HepG2 (cell line): ENCODE measurements around the gene GPC3.

Experiments used
- FOSL2 ChIP-seq: sonication (generic); formaldehyde crosslinking; IDR thresholded peaks from 2 replicates; pipeline ENCODE4 v1.4.0; 2020; ENCODE audit warnings: missing genetic modification reagents
- NFIC ChIP-seq: IDR thresholded peaks from 2 replicates; pipeline ENCODE4 v1.6.1; 2012; ENCODE audit warnings: mild to moderate bottlenecking, low read length, inconsistent platforms
- SIN3A ChIP-seq: IDR thresholded peaks from 2 replicates; pipeline ENCODE4 v1.6.1; 2011; ENCODE audit warnings: low read depth, mild to moderate bottlenecking, control low read depth, low read length, borderline replicate concordance
- ZFAT ChIP-seq: sonication (generic); formaldehyde crosslinking; conservative IDR thresholded peaks from 2 replicates; pipeline ENCODE4 v1.8.1; 2023; ENCODE audit warnings: missing genetic modification reagents, inconsistent platforms
- TF ChIP-seq, protein P1 (sequence below): sonication (generic); formaldehyde crosslinking; IDR thresholded peaks from 2 replicates; pipeline ENCODE4 v1.8.1; 2023; ENCODE audit warnings: missing genetic modification reagents, inconsistent platforms, borderline replicate concordance
- TF ChIP-seq, protein P2 (sequence below): sonication (generic); formaldehyde crosslinking; IDR thresholded peaks from 2 replicates; pipeline ENCODE4 v1.5.0; 2020; ENCODE audit warnings: mild to moderate bottlenecking, missing genetic modification reagents, moderate library complexity
- TF ChIP-seq, protein P3 (sequence below): sonication (generic); formaldehyde crosslinking; IDR thresholded peaks from 2 replicates; pipeline ENCODE4 v1.4.0; 2020; ENCODE audit warnings: mild to moderate bottlenecking, low read depth, missing genetic modification reagents
- TF ChIP-seq, protein P4 (sequence below): conservative IDR thresholded peaks from 2 replicates; pipeline ENCODE4 v1.6.1; 2018; ENCODE audit warnings: missing genetic modification reagents

DNA sequence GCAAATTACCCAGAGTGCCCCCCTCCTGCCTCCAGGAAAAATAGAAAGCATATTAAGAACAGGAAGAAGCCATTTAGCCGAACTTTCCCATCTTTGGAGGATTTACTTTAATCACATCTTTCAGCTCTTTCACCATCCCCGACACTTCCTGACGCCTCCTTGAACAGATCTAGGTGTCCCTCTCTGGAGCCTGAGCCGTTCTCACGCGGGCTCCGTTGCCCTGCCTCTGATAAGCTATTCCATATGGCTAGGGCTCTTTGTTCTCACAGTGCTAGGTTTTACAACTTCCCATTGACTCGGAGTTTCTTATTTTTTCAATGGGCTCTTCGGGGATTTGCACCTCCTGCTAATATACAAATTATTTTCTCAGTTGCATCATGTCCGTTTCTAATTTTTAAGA lies 488.0 kb downstream of the GPC3 start:
- no peak for TF ChIP-seq NFIC
- TF ChIP-seq, protein P1, sequence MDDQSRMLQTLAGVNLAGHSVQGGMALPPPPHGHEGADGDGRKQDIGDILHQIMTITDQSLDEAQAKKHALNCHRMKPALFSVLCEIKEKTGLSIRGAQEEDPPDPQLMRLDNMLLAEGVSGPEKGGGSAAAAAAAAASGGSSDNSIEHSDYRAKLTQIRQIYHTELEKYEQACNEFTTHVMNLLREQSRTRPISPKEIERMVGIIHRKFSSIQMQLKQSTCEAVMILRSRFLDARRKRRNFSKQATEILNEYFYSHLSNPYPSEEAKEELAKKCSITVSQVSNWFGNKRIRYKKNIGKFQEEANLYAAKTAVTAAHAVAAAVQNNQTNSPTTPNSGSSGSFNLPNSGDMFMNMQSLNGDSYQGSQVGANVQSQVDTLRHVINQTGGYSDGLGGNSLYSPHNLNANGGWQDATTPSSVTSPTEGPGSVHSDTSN (CRISPR knock-in tag), result no peak
- TF ChIP-seq ZFAT (CRISPR knock-in tag), result no peak
- TF ChIP-seq, protein P2, sequence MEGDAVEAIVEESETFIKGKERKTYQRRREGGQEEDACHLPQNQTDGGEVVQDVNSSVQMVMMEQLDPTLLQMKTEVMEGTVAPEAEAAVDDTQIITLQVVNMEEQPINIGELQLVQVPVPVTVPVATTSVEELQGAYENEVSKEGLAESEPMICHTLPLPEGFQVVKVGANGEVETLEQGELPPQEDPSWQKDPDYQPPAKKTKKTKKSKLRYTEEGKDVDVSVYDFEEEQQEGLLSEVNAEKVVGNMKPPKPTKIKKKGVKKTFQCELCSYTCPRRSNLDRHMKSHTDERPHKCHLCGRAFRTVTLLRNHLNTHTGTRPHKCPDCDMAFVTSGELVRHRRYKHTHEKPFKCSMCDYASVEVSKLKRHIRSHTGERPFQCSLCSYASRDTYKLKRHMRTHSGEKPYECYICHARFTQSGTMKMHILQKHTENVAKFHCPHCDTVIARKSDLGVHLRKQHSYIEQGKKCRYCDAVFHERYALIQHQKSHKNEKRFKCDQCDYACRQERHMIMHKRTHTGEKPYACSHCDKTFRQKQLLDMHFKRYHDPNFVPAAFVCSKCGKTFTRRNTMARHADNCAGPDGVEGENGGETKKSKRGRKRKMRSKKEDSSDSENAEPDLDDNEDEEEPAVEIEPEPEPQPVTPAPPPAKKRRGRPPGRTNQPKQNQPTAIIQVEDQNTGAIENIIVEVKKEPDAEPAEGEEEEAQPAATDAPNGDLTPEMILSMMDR (CRISPR knock-in tag), result no peak
- TF ChIP-seq FOSL2 (CRISPR knock-in tag), result no peak
- no peak for TF ChIP-seq SIN3A
- TF ChIP-seq, protein P3, sequence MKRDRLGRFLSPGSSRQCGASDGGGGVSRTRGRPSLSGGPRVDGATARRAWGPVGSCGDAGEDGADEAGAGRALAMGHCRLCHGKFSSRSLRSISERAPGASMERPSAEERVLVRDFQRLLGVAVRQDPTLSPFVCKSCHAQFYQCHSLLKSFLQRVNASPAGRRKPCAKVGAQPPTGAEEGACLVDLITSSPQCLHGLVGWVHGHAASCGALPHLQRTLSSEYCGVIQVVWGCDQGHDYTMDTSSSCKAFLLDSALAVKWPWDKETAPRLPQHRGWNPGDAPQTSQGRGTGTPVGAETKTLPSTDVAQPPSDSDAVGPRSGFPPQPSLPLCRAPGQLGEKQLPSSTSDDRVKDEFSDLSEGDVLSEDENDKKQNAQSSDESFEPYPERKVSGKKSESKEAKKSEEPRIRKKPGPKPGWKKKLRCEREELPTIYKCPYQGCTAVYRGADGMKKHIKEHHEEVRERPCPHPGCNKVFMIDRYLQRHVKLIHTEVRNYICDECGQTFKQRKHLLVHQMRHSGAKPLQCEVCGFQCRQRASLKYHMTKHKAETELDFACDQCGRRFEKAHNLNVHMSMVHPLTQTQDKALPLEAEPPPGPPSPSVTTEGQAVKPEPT (CRISPR knock-in tag), result no peak
- TF ChIP-seq, protein P4, sequence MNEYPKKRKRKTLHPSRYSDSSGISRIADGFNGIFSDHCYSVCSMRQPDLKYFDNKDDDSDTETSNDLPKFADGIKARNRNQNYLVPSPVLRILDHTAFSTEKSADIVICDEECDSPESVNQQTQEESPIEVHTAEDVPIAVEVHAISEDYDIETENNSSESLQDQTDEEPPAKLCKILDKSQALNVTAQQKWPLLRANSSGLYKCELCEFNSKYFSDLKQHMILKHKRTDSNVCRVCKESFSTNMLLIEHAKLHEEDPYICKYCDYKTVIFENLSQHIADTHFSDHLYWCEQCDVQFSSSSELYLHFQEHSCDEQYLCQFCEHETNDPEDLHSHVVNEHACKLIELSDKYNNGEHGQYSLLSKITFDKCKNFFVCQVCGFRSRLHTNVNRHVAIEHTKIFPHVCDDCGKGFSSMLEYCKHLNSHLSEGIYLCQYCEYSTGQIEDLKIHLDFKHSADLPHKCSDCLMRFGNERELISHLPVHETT (CRISPR knock-in tag), result no peak
